Measurements from ENCODE around the gene BEST1. TPM values are rescaled to one million over a fixed set of nuclear protein-coding genes. Genes with fewer than 3 reads are reported as not detected.

Gene BEST1
- total and polyA plus RNA-seq, 7 donors: 0.81 to 9.8 (median 1.4) TPM

DNA sequence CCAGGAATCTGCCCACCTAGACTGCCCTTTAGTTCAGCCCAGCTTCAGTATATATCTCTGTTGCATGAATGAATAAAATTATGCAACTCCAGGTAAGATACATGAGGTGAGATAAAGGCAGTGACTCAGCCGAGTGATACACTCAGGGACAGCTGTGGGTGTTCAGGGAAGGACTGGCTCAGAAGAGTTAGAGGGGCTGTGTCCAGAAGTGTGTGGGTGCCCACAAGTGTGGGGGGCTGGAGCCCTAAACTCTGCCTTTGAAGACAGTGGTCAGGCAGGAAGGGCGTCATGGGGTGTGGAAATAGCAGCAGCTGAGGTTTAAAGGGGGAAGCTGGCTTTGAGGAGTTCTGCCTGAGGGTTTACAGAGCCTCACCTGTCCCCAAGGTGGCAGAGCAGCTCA is 9.0 kb downstream of the BEST1 start:
- Histone ChIP-seq H3K4me1 (peaks cover 24% of the 10 kb centered on the region), H3K36me3 (ENCODE audit: insufficient read depth in 1 of 2, low read depth in 1 of 2) (peaks cover 0 to 10% of the 10 kb centered on the region in 2 donors), H3K9me3 (no peaks in the 10 kb centered on the region), H3K4me3 (no peak overlapping the region), H3K27ac (no peak overlapping the region), H3K27me3 (ENCODE audit: insufficient read depth in 3 of 3, low read length in 2 of 3) (peaks cover 0 to 17% (median 2%) of the 10 kb centered on the region in 3 donors)
- intact Hi-C loops (cut with DNase I): loop anchor here in 1 of 2 donors (10.0 kb wide), 1 partner anchor 164 kb away; the partner anchor contains the start of genes FEN1 and TMEM258
- ATAC-seq (no peak), DNase-seq (no peak)
- TF ChIP-seq, protein P1, sequence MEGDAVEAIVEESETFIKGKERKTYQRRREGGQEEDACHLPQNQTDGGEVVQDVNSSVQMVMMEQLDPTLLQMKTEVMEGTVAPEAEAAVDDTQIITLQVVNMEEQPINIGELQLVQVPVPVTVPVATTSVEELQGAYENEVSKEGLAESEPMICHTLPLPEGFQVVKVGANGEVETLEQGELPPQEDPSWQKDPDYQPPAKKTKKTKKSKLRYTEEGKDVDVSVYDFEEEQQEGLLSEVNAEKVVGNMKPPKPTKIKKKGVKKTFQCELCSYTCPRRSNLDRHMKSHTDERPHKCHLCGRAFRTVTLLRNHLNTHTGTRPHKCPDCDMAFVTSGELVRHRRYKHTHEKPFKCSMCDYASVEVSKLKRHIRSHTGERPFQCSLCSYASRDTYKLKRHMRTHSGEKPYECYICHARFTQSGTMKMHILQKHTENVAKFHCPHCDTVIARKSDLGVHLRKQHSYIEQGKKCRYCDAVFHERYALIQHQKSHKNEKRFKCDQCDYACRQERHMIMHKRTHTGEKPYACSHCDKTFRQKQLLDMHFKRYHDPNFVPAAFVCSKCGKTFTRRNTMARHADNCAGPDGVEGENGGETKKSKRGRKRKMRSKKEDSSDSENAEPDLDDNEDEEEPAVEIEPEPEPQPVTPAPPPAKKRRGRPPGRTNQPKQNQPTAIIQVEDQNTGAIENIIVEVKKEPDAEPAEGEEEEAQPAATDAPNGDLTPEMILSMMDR (IDR thresholded peaks at IDR 0.05): no peak
- WGBS, 3 donors: 40 to 71% (median 65%) methylated on average over 2 of the region's 2 CpGs

DNA sequence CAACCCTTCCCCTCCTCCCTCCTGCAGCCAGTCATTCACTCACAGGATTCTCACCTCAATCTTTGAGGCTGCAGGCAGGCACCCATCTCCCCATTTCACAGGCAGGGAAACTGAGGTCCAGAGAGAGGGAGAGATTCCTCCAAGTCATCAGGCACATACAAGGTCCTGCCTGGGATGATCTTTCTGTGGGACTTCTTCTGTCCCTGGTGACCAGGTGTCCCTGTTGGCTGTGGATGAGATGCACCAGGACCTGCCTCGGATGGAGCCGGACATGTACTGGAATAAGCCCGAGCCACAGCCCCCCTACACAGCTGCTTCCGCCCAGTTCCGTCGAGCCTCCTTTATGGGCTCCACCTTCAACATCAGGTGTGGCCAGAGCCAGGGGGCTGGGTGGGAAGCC is 9.5 kb downstream of the BEST1 start:
- TF ChIP-seq, protein P1 (IDR thresholded peaks at IDR 0.05): no peak
- no peak overlapping the region for H3K4me3 ChIP-seq
- no peak for DNase-seq
- WGBS, 3 donors: 85 to 92% (median 88%) methylated on average over 6 of the region's 6 CpGs
- peaks cover 29% of the 10 kb centered on the region for H3K4me1 ChIP-seq
- intact Hi-C loops (cut with DNase I): loop anchor here (5.0 to 10.0 kb wide), 3 partner anchors 72 to 635 kb away; partner anchors contain the start of genes FEN1 (in 1 of the 2), TMEM258 (in 1 of the 2) and TUT1 (in 1 of the 2)
- ATAC-seq: no peak
- no peak overlapping the region for H3K27ac ChIP-seq
- peaks cover 0 to 11% (median 2%) of the 10 kb centered on the region in 3 donors for H3K27me3 ChIP-seq (ENCODE audit: insufficient read depth in 3 of 3, low read length in 2 of 3)
- H3K36me3 ChIP-seq (ENCODE audit: insufficient read depth in 1 of 2, low read depth in 1 of 2): peaks cover 0 to 15% of the 10 kb centered on the region in 2 donors
- no peaks in the 10 kb centered on the region for H3K9me3 ChIP-seq

DNA sequence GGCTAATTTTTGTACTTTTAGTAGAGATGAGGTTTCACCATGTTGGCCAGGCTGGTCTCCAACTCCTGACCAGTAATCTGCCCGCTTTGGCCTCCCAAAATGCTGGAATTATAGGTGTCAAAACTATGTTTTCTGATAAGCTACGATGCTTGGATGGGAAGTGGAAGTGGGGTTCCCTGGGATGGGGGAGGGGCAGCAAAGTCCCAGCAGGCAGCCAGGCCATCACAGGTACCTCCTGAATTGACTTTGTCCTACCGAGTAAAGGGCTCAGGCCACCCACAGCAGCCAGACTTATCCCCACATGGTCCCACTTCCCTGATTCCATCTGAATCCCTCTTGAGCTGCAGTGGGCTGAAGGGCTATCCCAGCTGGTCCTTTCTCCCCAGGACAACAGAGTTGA is 10.4 kb downstream of the BEST1 start:
- H3K27ac ChIP-seq: no peak overlapping the region
- no peaks in the 10 kb centered on the region for H3K9me3 ChIP-seq
- peaks cover 32% of the 10 kb centered on the region for H3K4me1 ChIP-seq
- H3K4me3 ChIP-seq: no peak overlapping the region
- DNase-seq: no peak
- TF ChIP-seq, protein P1 (IDR thresholded peaks at IDR 0.05): no peak
- ATAC-seq: no peak
- peaks cover 0 to 5% (median 0%) of the 10 kb centered on the region in 3 donors for H3K27me3 ChIP-seq (ENCODE audit: insufficient read depth in 3 of 3, low read length in 2 of 3)
- 88 to 98% (median 88%) methylated on average over 3 of the region's 3 CpGs for WGBS, 3 donors
- peaks cover 2 to 23% of the 10 kb centered on the region in 2 donors for H3K36me3 ChIP-seq (ENCODE audit: insufficient read depth in 1 of 2, low read depth in 1 of 2)
- intact Hi-C loops (cut with DNase I): loop anchor here (5.0 to 10.0 kb wide), 2 partner anchors 73 to 634 kb away; partner anchors contain the start of gene TUT1 (in 1 of the 2)

GRCh38 chr11:61961570-61962212 is 11.5 kb downstream of the BEST1 start:
- H3K27ac ChIP-seq: peak overlapping the region; percentile 16

More at GRCh38 chr11:61961570-61962212, 11.5 kb downstream of the BEST1 start:
- TF ChIP-seq, protein P1 (IDR thresholded peaks at IDR 0.05): no peak
- Histone ChIP-seq H3K4me3 (no peak overlapping the region), H3K9me3 (no peaks in the 10 kb centered on the region), H3K27me3 (ENCODE audit: insufficient read depth in 3 of 3, low read length in 2 of 3) (no peaks in the 10 kb centered on the region), H3K4me1 (peaks cover 32% of the 10 kb centered on the region), H3K36me3 (ENCODE audit: insufficient read depth in 1 of 2, low read depth in 1 of 2) (peaks cover 3 to 30% of the 10 kb centered on the region in 2 donors)
- intact Hi-C loops (cut with DNase I): loop anchor here (5.0 to 10.0 kb wide), 2 partner anchors 74 to 633 kb away; partner anchors contain the start of gene TUT1 (in 1 of the 2)
- 75 to 78% (median 78%) methylated on average over 8 of the region's 8 CpGs for WGBS, 3 donors
- ATAC-seq (peak; percentile 30 to 71 (median 52)), DNase-seq (peak; percentile 56 to 79)
